AG04450 (cell line): Measurements from ENCODE around the gene EXOC2. TPM values are rescaled to one million over a fixed set of nuclear protein-coding genes. Genes with fewer than 3 reads are reported as not detected.

Source experiments
- CTCF ChIA-PET: fragments of 300-600, 350-600 bp; formaldehyde crosslinking; extraction: SDS; loops from one replicate; lab custom pipeline; 2022; ENCODE audit warnings: antibody characterized with exemption, inconsistent platforms; lab: Charles Lee
- POLR2A ChIA-PET: fragments of 350-600 bp; formaldehyde crosslinking; extraction: SDS; loops from one replicate; lab custom pipeline; 2021; ENCODE audit warnings: antibody characterized with exemption, inconsistent platforms; lab: Yijun Ruan, JAX
- DNase-seq: peaks from one replicate; pipeline ENCODE4 v3.0.0-alpha.2; 2011; ENCODE audit warnings: low read depth, low spot score
- H3K27ac ChIP-seq: one replicate; pipeline ENCODE4 v1.5.1; 2012; ENCODE audit warnings: low read depth, low read length, control low read depth
- H3K27me3 ChIP-seq: one replicate; pipeline ENCODE4 v1.6.0; 2012; ENCODE audit warnings: low read length; ENCODE audit not compliant: control insufficient read depth, insufficient read depth
- H3K4me3 ChIP-seq: 2 replicates; pipeline ENCODE4 v1.5.1; 2011; ENCODE audit warnings: mild to moderate bottlenecking, low read depth, low read length, control low read depth
- H3K9me3 ChIP-seq: 2 replicates; pipeline ENCODE4 v1.5.1; 2012; ENCODE audit warnings: low read length; ENCODE audit not compliant: control insufficient read depth, insufficient read depth
- polyA plus RNA-seq: library from polyadenylated mRNA; depleted of rRNA; stranded (reverse); fragments of >200 nt; gene quantifications from 2 replicates; pipeline ENCODE4 v1.2.3, GENCODE V29; 2011
- TF ChIP-seq, protein P1 (sequence below): IDR thresholded peaks from 2 replicates; pipeline ENCODE4 v1.5.1; 2011; ENCODE audit warnings: low read depth, low read length, control low read depth, inconsistent platforms

The EXOC2 gene
- polyA plus RNA-seq, 1 experiment, result 33.4 TPM

DNA sequence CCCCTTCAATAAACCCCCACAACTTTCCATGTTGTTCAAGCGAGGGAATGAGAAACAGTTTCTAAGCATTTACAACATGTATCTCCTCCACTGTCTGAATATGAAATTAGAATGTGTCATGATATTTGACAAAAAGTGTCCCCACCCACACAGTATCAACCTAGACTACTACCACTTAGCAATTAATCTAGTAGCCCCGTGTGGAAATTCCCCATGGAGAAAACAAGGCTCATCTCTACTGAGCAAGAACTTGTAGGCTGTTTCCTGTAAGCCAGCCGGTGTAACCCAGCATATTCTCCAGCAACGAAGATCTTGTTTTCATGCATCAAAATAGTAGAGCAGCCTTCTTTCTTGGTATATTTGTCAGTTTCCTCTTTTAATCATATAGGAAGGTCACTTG, 186.4 kb downstream of the EXOC2 start:
- no peaks in the 10 kb centered on the region for H3K27me3 ChIP-seq
- TF ChIP-seq, protein P1, sequence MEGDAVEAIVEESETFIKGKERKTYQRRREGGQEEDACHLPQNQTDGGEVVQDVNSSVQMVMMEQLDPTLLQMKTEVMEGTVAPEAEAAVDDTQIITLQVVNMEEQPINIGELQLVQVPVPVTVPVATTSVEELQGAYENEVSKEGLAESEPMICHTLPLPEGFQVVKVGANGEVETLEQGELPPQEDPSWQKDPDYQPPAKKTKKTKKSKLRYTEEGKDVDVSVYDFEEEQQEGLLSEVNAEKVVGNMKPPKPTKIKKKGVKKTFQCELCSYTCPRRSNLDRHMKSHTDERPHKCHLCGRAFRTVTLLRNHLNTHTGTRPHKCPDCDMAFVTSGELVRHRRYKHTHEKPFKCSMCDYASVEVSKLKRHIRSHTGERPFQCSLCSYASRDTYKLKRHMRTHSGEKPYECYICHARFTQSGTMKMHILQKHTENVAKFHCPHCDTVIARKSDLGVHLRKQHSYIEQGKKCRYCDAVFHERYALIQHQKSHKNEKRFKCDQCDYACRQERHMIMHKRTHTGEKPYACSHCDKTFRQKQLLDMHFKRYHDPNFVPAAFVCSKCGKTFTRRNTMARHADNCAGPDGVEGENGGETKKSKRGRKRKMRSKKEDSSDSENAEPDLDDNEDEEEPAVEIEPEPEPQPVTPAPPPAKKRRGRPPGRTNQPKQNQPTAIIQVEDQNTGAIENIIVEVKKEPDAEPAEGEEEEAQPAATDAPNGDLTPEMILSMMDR, result no peak
- H3K27ac ChIP-seq, result no peak overlapping the region
- CTCF ChIA-PET, result no interaction called here
- no peak for DNase-seq
- H3K9me3 ChIP-seq, result peaks cover 2% of the 10 kb centered on the region; the same call in 1 of the 2 replicates
- H3K4me3 ChIP-seq, result no peak overlapping the region
- POLR2A ChIA-PET, result no interaction called here

DNA sequence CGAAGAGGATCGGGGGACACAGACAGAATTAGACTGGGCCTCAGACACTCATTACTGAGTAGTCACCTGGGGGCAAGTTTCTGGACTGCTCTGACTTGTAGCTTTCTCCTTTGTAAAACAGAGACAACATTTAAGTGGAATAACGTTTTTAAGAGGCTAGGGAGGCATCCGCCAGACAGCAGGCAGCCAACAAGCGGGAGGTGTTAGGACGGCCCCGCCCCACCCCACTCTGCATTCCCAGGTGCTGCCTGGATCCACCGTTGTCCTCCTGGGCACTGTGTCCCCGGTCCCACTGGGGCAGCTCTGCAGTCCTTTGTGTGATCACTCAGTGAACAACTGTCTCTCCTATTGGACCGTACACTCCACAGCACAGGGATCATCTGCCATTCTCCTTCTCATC, 187.6 kb downstream of the EXOC2 start:
- CTCF ChIA-PET, result no interaction called here
- TF ChIP-seq, protein P1, result no peak
- Histone ChIP-seq H3K27ac (no peak overlapping the region), H3K4me3 (no peak overlapping the region), H3K9me3 (peaks cover 2% of the 10 kb centered on the region; the same call in 1 of the 2 replicates), H3K27me3 (no peaks in the 10 kb centered on the region)
- POLR2A ChIA-PET, result no interaction called here
- no peak for DNase-seq

DNA sequence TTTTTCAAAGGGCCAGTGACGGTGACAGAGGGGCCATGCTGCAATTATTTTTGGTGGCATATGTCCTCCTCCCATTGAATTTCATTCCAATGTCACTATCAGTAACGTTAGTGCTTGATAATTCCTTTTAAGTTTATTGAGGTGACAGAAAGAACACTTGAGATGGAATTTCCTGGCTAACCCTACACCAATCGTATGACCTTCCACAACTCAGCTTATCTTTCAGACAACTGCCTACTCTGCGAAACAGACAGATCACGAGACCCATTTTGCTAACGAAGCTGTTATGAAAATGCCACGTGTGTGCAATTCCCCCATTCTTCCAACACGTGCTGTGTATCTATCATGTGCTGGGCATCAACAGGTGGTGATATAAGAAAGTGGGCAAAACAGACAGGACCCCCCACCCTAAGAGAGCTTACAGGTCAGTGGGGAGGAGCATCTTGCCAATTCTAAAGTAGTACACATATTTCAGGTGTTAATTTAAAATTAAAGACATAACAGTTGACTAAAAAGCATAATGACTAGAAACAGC, 188.4 kb downstream of the EXOC2 start:
- ChIA-PET CTCF (no interaction called here), POLR2A (no interaction called here)
- no peak overlapping the region for H3K27ac ChIP-seq
- H3K9me3 ChIP-seq, result peaks cover 2% of the 10 kb centered on the region; the same call in 1 of the 2 replicates
- TF ChIP-seq, protein P1, result no peak
- H3K4me3 ChIP-seq, result no peak overlapping the region
- no peak for DNase-seq
- no peaks in the 10 kb centered on the region for H3K27me3 ChIP-seq

GRCh38 chr6:503610-504362, 189.2 kb downstream of the EXOC2 start:
- TF ChIP-seq, protein P1, result no peak
- ChIA-PET POLR2A (no interaction called here), CTCF (no interaction called here)
- no peak for DNase-seq
- Histone ChIP-seq H3K4me3 (no peak overlapping the region), H3K27ac (no peak overlapping the region), H3K9me3 (peaks cover 2% of the 10 kb centered on the region; the same call in 1 of the 2 replicates), H3K27me3 (no peaks in the 10 kb centered on the region)

DNA sequence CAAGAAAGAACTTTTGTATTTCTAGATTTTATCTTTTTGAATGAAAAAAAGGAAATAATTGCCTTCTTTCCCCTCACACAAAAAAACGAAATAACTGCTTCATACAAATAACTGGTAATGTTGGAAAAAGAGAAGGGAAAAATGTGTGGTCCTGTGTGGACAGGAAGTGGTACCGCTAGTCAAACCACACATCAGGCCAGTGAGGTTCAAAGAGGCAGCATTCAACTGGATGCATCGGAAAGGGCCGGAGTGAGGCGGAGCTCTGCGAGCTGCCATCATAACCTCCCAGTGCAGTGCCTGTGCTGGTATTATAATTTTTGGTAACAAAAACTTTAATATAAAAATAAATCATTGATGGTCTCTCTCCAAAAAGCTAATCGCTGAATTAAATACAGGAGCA, 190.2 kb downstream of the EXOC2 start:
- no peak for DNase-seq
- ChIA-PET CTCF (no interaction called here), POLR2A (no interaction called here)
- TF ChIP-seq, protein P1, result no peak
- Histone ChIP-seq H3K4me3 (no peak overlapping the region), H3K27me3 (no peaks in the 10 kb centered on the region), H3K9me3 (peaks cover 2% of the 10 kb centered on the region; the same call in 1 of the 2 replicates), H3K27ac (no peak overlapping the region)
